Jurkat, Clone E6-1 (cell line): ENCODE data around the gene SEPTIN11.

Experiments
- DNase-seq: peaks from one replicate; pipeline ENCODE4 v3.0.0-alpha.2; 2011; ENCODE audit warnings: low read depth, low spot score
- H3K4me3 ChIP-seq: 2 replicates; pipeline ENCODE4 v1.5.1; 2011; ENCODE audit warnings: mild to moderate bottlenecking, low read length, control low read depth, moderate library complexity

SEPTIN11 gene

DNA sequence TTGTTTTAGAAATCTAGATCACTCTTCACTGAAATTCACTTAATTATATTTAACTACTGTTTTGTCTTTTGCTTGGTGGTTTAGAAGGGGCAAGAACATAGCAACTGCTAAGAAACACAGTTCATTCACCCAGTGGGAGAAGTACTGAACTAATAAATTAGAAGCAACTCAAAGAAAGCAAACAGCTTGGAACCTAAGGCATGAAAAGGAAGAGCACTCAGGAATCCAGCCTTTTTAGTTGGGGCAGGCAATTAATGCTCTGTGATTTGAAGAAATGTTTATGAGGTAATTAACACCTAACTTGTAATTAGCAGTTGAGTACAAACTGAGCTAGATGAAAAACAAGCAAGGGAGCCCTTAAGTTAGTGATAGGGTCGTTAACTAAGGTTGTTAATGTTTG is 22.8 kb downstream of the SEPTIN11 start:
- H3K4me3 ChIP-seq: no peak overlapping the region
- DNase-seq: no peak

GRCh38 chr4:76974150-76974549 is 24.6 kb downstream of the SEPTIN11 start:
- no peak for DNase-seq

DNA sequence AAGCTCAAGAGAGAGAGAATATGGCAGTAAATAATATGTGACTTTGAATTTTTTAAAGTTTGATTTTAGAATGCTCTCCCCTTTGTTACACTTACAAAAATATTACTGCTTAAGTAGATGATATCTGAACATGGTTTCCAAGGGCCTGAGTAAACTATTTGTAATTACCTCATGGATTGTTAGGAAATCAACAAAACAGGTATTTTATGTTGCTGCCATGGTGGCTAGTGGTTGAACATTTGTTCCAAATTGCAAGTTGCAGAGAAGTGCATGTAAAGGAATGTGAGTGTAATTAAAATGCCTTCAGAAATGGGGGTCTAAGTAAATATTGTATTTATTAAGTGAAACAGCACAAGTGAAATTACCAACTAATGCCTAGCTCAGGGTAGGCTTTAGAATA is 27.6 kb downstream of the SEPTIN11 start:
- H3K4me3 ChIP-seq: no peak overlapping the region
- DNase-seq: no peak

More at GRCh38 chr4:76974150-76974549, 24.6 kb downstream of the SEPTIN11 start:
- H3K4me3 ChIP-seq: no peak overlapping the region

DNA sequence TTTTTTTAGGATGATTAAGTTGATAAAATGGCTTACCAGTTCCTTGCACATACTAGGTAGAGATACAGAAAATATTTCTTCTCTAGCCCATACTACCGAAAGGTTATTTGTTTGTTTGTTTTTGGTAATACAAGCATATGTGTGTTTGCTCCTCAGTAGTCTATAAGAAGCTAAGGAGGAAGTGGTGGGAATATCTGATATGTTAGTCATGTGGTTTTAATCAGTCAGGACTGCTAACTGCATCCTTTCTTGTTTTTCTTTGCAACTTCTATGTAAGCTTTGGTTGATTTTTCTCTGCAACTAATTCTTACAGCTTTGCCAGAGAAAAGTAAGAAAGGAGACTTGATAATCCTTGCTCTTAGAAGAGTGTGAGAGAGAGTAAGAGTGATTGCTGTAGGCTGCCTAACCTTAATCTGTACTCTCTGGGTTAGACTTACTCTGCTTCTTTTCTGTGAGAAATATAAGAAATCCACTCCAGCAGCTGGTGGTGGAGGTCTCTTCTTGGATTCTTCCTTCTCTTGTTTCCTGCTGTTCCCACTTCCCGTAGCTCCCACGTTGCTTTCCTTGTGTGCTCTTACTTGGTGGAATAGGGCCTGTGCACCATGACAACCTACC is 28.3 kb downstream of the SEPTIN11 start:
- no peak overlapping the region for H3K4me3 ChIP-seq
- peak; percentile 64 for DNase-seq

DNA sequence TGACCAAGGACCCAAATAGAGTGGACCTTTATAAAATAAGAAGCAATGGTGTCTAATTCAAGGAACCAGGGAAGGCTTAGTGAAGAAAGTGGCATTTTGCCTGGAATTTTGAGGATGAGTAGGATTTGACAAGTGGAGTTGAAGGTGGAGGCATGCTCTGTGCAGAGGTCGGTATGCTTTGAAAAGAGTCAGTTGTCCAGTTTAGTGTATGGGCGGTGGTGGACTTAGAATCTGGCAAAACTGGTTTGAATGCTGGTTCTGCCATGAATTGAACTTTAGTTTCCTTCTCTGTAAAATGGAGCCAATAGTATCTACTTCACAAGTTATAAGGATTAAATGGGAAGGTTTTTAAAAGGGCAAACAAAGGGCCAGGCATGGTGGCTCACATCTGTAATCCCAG is 29.7 kb downstream of the SEPTIN11 start:
- no peak for DNase-seq
- no peak overlapping the region for H3K4me3 ChIP-seq

DNA sequence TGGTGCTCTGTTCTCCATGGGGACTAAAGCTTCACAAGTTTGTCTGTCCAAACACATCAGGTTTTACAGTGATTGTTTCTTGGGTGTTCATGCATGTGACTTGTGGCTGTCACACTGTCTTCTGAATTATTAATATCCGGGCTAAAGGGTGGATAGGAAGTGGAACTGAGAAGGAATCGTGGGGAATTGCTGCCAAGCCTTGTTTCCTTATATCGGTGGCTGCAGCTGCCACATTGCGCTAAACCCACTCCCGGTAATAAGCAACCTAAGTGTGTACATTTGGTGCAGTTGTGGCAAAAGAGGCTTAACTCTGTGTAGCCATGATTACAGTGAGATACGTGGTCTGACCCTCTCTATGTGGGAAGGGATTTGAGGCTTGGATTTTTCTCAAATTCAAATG is 30.7 kb downstream of the SEPTIN11 start:
- no peak overlapping the region for H3K4me3 ChIP-seq
- DNase-seq: no peak

DNA sequence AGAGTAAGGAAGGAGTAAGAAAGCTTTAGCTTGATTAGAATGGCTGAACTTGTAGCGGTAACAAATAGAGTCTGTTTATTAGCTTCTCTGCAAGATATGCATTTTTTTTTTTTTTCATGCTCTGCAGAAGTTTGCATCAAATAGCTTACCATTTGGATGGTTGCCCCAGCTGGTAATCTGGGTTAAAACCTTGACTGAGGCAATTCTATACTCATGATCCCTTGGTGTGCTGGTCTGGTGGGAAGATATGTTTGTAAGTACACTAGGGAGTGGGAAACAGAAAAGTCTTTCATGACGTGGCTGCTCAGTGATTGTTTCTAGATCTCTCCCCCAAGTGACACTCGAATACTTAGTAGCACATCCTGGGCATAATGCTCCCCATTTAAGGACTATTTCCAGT is 32.1 kb downstream of the SEPTIN11 start:
- no peak overlapping the region for H3K4me3 ChIP-seq
- DNase-seq: no peak

GRCh38 chr4:76982638-76983584 is 33.4 kb downstream of the SEPTIN11 start:
- H3K4me3 ChIP-seq: no peak overlapping the region
- DNase-seq: no peak

GRCh38 chr4:76984127-76984526 is 34.6 kb downstream of the SEPTIN11 start:
- H3K4me3 ChIP-seq: no peak overlapping the region
- peak; percentile 47 for DNase-seq

DNA sequence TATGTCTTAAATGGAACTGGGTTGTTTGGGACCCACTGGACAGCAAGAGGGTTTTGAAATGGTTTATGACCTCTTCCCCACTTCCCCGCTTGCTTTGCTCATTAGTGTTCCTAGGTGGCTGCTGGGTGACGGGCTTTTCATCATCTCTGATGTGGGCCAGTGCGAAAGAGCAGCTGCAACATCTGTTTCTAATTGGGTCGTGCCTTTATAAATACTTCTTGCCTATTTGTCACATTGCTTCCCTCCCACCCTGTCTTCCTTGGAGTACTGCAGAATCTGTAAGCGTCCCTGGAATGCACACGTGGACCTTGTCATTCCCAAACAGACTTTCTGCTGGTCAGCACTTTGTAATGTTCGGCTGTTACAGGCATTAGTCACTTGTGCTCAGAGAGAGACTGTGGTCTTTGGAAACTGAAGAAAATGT is 35.2 kb downstream of the SEPTIN11 start:
- H3K4me3 ChIP-seq: no peak overlapping the region
- DNase-seq: no peak

- no peak overlapping the region for H3K4me3 ChIP-seq
- no peak for DNase-seq
Observed at GRCh38 chr4:76987153-76987591, 37.6 kb downstream of the SEPTIN11 start.

DNA sequence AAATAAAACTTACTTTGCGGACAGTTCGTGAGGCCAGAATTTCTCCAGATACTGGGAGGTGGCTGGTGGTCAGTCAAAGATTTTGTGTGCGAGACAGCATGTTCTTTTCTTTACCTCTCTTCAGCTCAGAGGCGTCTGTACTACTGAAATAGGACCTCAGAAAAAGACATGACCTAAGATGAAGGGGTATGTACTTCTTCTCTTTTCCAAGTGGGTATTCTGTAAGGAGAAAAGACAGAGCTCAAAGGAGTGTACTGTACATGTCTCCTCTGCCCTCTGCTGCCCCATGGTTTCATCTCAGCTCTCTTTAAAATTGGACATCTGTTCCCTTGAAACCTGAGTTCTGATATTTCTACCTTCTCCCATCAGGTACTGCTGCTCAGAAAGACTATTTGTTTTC is 38.1 kb downstream of the SEPTIN11 start:
- no peak overlapping the region for H3K4me3 ChIP-seq
- DNase-seq: no peak

DNA sequence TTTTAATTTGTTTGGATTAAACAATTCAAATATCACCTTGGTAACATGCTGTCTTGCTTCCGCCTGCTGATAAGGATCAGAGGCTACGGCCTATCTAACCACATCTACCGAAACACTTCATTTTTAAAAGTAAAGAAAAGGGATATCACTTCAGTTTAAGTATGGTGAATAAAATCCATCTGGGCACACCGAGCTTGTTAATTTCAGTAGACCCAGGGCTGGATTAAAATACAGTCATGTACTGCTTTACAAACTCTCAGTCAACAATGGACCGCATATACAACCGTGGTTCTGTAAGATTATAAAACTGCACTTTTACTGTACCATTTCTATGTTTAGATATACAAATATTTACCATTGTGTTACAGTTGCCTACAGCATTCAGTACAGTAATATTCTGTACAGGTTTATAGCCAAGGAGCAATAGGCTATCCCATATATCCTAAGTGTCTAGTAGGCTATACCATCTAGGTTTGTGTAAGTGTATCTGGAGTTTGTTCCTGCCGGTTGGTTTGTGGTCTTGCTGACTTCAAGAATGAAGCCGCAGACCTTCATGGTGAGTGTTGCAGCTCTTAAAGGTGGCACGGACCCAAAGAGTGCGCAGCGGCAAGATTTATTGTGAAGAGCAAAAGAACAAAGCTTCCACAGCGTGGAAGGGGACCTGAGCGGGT is 40.0 kb downstream of the SEPTIN11 start:
- DNase-seq: peak; percentile 82
- H3K4me3 ChIP-seq: peak overlapping the region; percentile 7; the same call in 1 of the 2 replicates

DNA sequence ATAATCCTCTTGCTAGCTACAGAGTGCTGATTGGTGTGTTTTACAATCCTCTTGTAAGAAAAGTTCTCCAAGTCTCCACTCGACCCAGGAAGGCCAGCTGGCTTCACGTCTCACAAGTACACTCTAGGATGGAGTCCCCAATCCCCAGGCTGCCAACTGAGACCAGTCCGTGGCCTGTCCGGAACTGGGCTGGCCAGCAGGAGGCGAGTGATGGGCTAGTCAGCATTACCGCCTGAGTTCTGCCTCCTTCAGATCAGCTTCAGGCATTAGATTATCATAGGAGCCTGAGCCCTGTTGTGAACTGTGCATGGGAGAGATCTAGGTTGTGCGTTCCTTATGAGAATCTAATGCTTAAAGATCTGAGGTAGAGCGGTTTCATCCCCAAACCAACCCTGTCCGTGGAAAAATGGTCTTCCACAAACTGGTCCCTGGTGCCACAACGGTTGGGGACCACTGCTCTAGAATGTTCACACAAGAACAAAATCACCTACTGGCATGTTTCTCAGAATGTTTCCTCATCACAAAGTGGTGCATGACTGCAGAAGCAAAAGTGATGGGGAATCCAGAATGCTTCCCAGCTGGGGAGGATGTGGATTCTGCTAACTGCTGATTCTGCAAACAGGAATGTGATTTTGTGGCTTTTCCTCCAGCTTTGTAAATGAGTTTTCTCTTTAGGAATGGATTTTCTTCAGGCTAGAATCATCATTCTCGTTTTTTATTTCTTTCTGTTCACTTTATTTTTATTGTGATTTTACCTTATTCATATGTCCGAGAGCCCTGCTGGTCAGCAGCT is 40.9 kb downstream of the SEPTIN11 start:
- H3K4me3 ChIP-seq: no peak overlapping the region
- no peak for DNase-seq

DNA sequence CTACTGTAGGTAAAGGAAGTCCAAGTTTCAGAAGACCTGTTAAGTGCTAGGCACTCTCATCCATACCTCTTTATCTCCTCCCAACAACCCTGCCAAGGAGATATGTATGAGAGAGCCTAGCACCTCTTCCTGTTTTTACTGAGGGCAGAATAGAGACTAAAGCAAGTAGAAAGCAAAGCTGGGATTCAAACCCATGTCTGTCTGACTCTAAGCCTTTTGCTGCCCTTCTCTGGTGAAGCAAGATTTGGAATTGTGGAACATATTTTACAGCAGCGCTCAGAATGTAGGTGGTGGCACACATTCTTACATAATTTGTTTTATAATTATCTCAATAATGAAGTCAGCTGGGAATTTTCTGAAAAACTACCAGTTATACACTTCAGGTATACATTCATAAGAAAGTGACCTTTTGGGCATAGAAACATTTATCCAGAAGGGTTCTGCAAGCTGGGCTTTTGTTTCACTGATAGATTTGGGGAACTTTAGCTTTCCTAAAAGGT is 41.7 kb downstream of the SEPTIN11 start:
- H3K4me3 ChIP-seq: no peak overlapping the region
- DNase-seq: no peak

GRCh38 chr4:76993787-76994641 is 44.5 kb downstream of the SEPTIN11 start:
- peak overlapping the region; percentile 39 for H3K4me3 ChIP-seq
- peak; percentile 86 for DNase-seq

DNA sequence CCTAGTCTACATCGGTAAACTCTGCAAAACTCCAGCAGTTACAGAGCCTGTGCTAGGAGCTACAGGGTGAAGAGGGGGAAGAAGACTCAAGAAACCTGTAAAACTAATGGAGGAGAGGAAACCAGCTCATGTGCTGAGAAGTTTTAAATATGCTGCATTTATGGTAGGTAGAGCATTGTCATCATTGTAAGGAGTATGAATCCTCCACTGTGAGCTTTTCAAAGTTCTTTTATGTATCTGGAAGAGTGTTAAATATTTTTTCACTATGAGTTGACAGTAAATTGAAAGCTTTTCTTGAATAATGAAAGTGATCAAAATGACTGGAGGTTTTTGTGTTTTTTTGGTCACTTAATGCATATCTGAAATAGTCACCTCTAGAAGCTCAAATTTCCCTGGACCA is 46.2 kb downstream of the SEPTIN11 start:
- H3K4me3 ChIP-seq: no peak overlapping the region
- no peak for DNase-seq

GRCh38 chr4:76996445-76996844 is 46.9 kb downstream of the SEPTIN11 start:
- no peak overlapping the region for H3K4me3 ChIP-seq
- DNase-seq: no peak
